ENCODE measurements around the gene AKR1C8.
"Not testable (repeated sequence)": the region's sequence is repeated elsewhere in the genome, so short reads cannot be mapped to it uniquely, and the experiment has no call there.

AKR1C8 gene

DNA sequence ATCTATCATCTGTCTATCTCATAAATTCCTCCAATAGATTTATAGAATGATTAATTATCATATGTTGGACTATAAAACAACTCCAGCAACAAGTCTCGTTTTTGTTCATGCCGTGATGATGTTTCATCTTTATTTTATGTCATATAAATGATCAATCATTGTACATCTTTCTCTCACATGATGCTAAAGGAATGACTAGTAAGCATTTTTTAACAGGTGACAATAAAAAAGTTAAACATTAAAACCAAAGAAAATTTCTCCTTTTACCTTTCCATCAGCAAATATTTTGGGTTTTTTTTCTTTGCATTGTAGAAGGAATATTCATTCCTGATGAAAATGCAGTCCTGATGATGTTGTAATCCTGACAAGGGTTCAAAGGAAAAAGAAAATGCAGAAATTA lies 49.4 kb downstream of the AKR1C8 start:
- Histone ChIP-seq H4K91ac (ENCODE audit: low read depth, low read length) (no peak overlapping the region), H3K79me2 (ENCODE audit: control insufficient read depth, insufficient read depth, low read length, poor library complexity) (no peaks in the 10 kb centered on the region)
- no peak for DNase-seq

DNA sequence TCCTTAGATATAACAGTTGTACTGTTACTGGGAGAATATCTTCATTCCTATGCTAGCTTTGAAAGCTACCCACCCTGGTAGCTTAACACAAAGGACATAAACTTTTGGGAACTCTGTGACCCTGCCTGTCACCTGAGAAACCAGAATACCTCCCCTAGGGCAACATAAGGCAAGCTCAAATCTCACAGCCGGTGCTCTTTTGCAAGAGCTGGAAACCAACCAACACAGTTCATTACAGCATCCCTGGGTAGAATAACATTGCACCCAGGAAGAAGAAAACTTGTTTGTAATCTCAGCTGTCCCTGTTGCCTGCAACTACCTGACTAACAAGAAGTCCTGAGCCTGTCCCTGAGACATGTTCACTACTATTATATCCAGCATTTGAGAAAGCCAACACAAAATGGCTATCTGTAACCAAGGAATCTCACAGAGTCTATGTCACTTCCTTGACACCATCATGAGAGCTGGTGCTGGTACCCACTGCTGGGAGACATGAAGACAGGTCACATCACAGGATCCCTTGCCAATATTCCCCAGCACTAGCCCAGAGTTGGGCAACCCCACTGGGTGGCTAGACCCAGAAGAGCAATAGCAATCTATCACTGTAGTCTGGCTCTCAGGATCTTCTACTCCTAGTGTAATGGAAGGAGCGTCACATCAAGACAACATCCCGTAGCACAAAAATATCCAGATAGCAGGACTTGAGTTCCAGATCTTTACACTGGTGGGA lies 59.5 kb downstream of the AKR1C8 start:
- DNase-seq, result no peak
- no peaks in the 10 kb centered on the region for H3K79me1 ChIP-seq (ENCODE audit: low read length)

More for the DNA sequence above, 49.4 kb downstream of the AKR1C8 start:
- H3K23ac ChIP-seq (ENCODE audit: low read length), result no peak overlapping the region
- WGBS (ENCODE audit: extremely low coverage, insufficient coverage, insufficient read length), result no CpG with 5 or more reads among the region's 2 CpGs
- no peaks in the 10 kb centered on the region for H3K9me3 ChIP-seq (ENCODE audit: insufficient read depth, low read depth, low read length)
- H3K27ac ChIP-seq (ENCODE audit: low read depth, low read length), result no peak overlapping the region
- H2BK5ac ChIP-seq (ENCODE audit: low read depth, low read length, poor library complexity), result no peak overlapping the region
- H3K4me2 ChIP-seq (ENCODE audit: low read length), result no peak overlapping the region
- H2BK120ac ChIP-seq (ENCODE audit: insufficient read depth, low read length, poor library complexity), result no peak overlapping the region
- no peak overlapping the region for H3K14ac ChIP-seq (ENCODE audit: low read length)
- H2AFZ ChIP-seq (ENCODE audit: insufficient read depth, low read length, poor library complexity), result no peak overlapping the region
- no peaks in the 10 kb centered on the region for H3K36me3 ChIP-seq (ENCODE audit: control insufficient read depth in 1 of 2, insufficient read depth in 2 of 2, low read length in 2 of 2)
- H4K8ac ChIP-seq (ENCODE audit: low read depth, low read length), result no peak overlapping the region
- no peak overlapping the region for H3K4me3 ChIP-seq (ENCODE audit: low read depth, low read length)
- no peaks in the 10 kb centered on the region for H3K79me1 ChIP-seq (ENCODE audit: low read length)
- no peaks in the 10 kb centered on the region for H3K4me1 ChIP-seq (ENCODE audit: control insufficient read depth in 1 of 2, insufficient read depth in 2 of 2, low read length in 2 of 2)
- no peaks in the 10 kb centered on the region for H3K27me3 ChIP-seq (ENCODE audit: insufficient read depth, low read length)
- no peak overlapping the region for H3K18ac ChIP-seq (ENCODE audit: low read length)
- H4K12ac ChIP-seq (ENCODE audit: low read depth, low read length), result no peak overlapping the region
- H3K4ac ChIP-seq (ENCODE audit: low read depth, low read length), result no peak overlapping the region
- no peak overlapping the region for H3K9ac ChIP-seq (ENCODE audit: low read length)
- no peak overlapping the region for H2AK5ac ChIP-seq (ENCODE audit: low read length)
- H2BK12ac ChIP-seq (ENCODE audit: low read length), result no peak overlapping the region

DNA sequence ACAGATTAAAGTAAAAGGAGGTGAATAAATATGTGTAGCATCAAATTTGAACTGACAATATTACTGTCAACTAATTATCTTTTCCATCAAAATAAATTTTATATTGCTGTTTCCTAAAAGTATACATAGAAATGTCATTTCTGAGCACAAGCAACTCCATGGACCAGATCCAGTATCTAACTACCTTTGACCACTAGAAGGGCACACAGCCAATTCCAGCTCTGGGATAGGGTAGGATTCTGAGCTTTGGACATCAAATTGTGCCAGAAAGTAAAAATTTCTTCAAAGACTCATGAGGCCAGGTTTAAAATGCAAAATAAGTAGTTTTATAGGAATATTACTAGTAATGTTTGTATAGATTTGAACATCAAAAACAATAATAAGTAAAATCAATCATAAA lies 61.1 kb downstream of the AKR1C8 start:
- Histone ChIP-seq H3K4me2 (ENCODE audit: low read length) (no peak overlapping the region), H4K8ac (ENCODE audit: low read depth, low read length) (no peak overlapping the region), H2AK5ac (ENCODE audit: low read length) (no peak overlapping the region), H3K14ac (ENCODE audit: low read length) (no peak overlapping the region), H3K36me3 (ENCODE audit: control insufficient read depth in 1 of 2, insufficient read depth in 2 of 2, low read length in 2 of 2) (no peaks in the 10 kb centered on the region), H3K4me3 (ENCODE audit: low read depth, low read length) (no peak overlapping the region), H4K12ac (ENCODE audit: low read depth, low read length) (no peak overlapping the region), H4K91ac (ENCODE audit: low read depth, low read length) (no peak overlapping the region), H3K9me3 (ENCODE audit: insufficient read depth, low read depth, low read length) (peaks cover 6% of the 10 kb centered on the region), H2BK12ac (ENCODE audit: low read length) (no peak overlapping the region), H2BK120ac (ENCODE audit: insufficient read depth, low read length, poor library complexity) (no peak overlapping the region), H3K23ac (ENCODE audit: low read length) (no peak overlapping the region), H3K79me2 (ENCODE audit: control insufficient read depth, insufficient read depth, low read length, poor library complexity) (no peaks in the 10 kb centered on the region), H3K18ac (ENCODE audit: low read length) (no peak overlapping the region), H3K27ac (ENCODE audit: low read depth, low read length) (no peak overlapping the region), H3K27me3 (ENCODE audit: insufficient read depth, low read length) (no peaks in the 10 kb centered on the region), H3K9ac (ENCODE audit: low read length) (no peak overlapping the region), H3K4ac (ENCODE audit: low read depth, low read length) (no peak overlapping the region), H2AFZ (ENCODE audit: insufficient read depth, low read length, poor library complexity) (no peak overlapping the region), H3K79me1 (ENCODE audit: low read length) (no peaks in the 10 kb centered on the region), H2BK5ac (ENCODE audit: low read depth, low read length, poor library complexity) (no peak overlapping the region), H3K4me1 (ENCODE audit: control insufficient read depth in 1 of 2, insufficient read depth in 2 of 2, low read length in 2 of 2) (no peaks in the 10 kb centered on the region)
- DNase-seq, result no peak

More for the DNA sequence above, 59.5 kb downstream of the AKR1C8 start:
- Histone ChIP-seq H3K9ac (ENCODE audit: low read length) (no peak overlapping the region), H3K23ac (ENCODE audit: low read length) (no peak overlapping the region), H3K14ac (ENCODE audit: low read length) (no peak overlapping the region), H2BK120ac (ENCODE audit: insufficient read depth, low read length, poor library complexity) (no peak overlapping the region), H3K36me3 (ENCODE audit: control insufficient read depth in 1 of 2, insufficient read depth in 2 of 2, low read length in 2 of 2) (no peaks in the 10 kb centered on the region), H2AFZ (ENCODE audit: insufficient read depth, low read length, poor library complexity) (no peak overlapping the region), H3K18ac (ENCODE audit: low read length) (no peak overlapping the region), H3K79me2 (ENCODE audit: control insufficient read depth, insufficient read depth, low read length, poor library complexity) (no peaks in the 10 kb centered on the region), H2AK5ac (ENCODE audit: low read length) (no peak overlapping the region), H2BK12ac (ENCODE audit: low read length) (no peak overlapping the region), H3K27me3 (ENCODE audit: insufficient read depth, low read length) (no peaks in the 10 kb centered on the region), H3K4me1 (ENCODE audit: control insufficient read depth in 1 of 2, insufficient read depth in 2 of 2, low read length in 2 of 2) (no peaks in the 10 kb centered on the region), H3K9me3 (ENCODE audit: insufficient read depth, low read depth, low read length) (peaks cover 4% of the 10 kb centered on the region), H3K27ac (ENCODE audit: low read depth, low read length) (no peak overlapping the region), H3K4ac (ENCODE audit: low read depth, low read length) (no peak overlapping the region), H4K12ac (ENCODE audit: low read depth, low read length) (no peak overlapping the region), H3K4me2 (ENCODE audit: low read length) (no peak overlapping the region), H3K4me3 (ENCODE audit: low read depth, low read length) (no peak overlapping the region), H4K8ac (ENCODE audit: low read depth, low read length) (no peak overlapping the region), H4K91ac (ENCODE audit: low read depth, low read length) (no peak overlapping the region), H2BK5ac (ENCODE audit: low read depth, low read length, poor library complexity) (no peak overlapping the region)
- WGBS (ENCODE audit: extremely low coverage, insufficient coverage, insufficient read length), result no CpG with 5 or more reads among the region's 3 CpGs

DNA sequence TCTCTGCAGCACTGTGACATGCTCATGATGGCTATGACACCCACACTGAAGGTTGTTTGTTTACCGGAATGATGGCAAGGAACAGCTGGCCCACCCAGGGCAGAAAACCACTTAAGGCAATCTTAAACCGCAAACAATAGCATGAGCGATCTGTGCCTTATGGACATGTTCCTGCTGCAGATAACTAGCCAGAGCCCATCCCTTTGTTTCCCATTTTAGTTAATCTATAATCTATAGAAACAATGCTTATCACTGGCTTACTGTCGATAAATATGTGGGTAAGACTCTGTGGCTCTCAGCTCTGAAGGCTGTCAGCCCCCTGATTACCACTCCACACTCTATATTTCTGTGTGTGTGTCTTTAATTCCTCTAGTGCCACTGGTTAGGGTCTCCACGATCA lies 65.0 kb downstream of the AKR1C8 start:
- H3K27me3 ChIP-seq (ENCODE audit: insufficient read depth, low read length), result not testable (repeated sequence)

More for the DNA sequence above, 65.0 kb downstream of the AKR1C8 start:
- no CpG with 5 or more reads among the region's 5 CpGs for WGBS (ENCODE audit: extremely low coverage, insufficient coverage, insufficient read length)
- not testable (repeated sequence) for H3K36me3 ChIP-seq (ENCODE audit: control insufficient read depth in 1 of 2, insufficient read depth in 2 of 2, low read length in 2 of 2); H4K12ac ChIP-seq (ENCODE audit: low read depth, low read length); H3K4me2 ChIP-seq (ENCODE audit: low read length); H4K91ac ChIP-seq (ENCODE audit: low read depth, low read length); H2BK120ac ChIP-seq (ENCODE audit: insufficient read depth, low read length, poor library complexity); H2AK5ac ChIP-seq (ENCODE audit: low read length); H4K8ac ChIP-seq (ENCODE audit: low read depth, low read length); H3K9ac ChIP-seq (ENCODE audit: low read length); DNase-seq; H3K27ac ChIP-seq (ENCODE audit: low read depth, low read length); H2BK5ac ChIP-seq (ENCODE audit: low read depth, low read length, poor library complexity); H3K23ac ChIP-seq (ENCODE audit: low read length); H3K14ac ChIP-seq (ENCODE audit: low read length); H3K4me1 ChIP-seq (ENCODE audit: control insufficient read depth in 1 of 2, insufficient read depth in 2 of 2, low read length in 2 of 2); H3K79me1 ChIP-seq (ENCODE audit: low read length); H2BK12ac ChIP-seq (ENCODE audit: low read length); H3K4ac ChIP-seq (ENCODE audit: low read depth, low read length); H3K18ac ChIP-seq (ENCODE audit: low read length); H2AFZ ChIP-seq (ENCODE audit: insufficient read depth, low read length, poor library complexity); H3K9me3 ChIP-seq (ENCODE audit: insufficient read depth, low read depth, low read length); H3K79me2 ChIP-seq (ENCODE audit: control insufficient read depth, insufficient read depth, low read length, poor library complexity); H3K4me3 ChIP-seq (ENCODE audit: low read depth, low read length)

Data from trophoblast cell (in vitro differentiated cells and primary cell).